CD4-positive, CD25-positive, alpha-beta regulatory T cell (primary cell): ENCODE results near the gene NAT16. TPM values are rescaled to one million over a fixed set of nuclear protein-coding genes. Genes with fewer than 3 reads are reported as not detected.
A peak's percentile ranks its signal among the peaks of the same experiment; 100 is the strongest.
"Not testable (repeated sequence)": the region's sequence is repeated elsewhere in the genome, so short reads cannot be mapped to it uniquely, and the experiment has no call there.

Experiments used
- ATAC-seq, 2 donors: fragments of 150-1000 bp; cut with Tn5 transposase; one replicate each; pipeline ENCODE4 v1.10.0; 2021; ENCODE audit warnings: low read depth in 2 of 2, moderate number of reproducible peaks in 2 of 2, moderate library complexity in 1 of 2
- DNase-seq, 3 donors: peaks; one replicate each; pipeline versions ENCODE4 v3.0.0 to v3.0.0-alpha.2; 2012 to 2022; ENCODE audit warnings: mixed read lengths in 1 of 3
- H3K27ac ChIP-seq: one replicate; pipeline ENCODE4 v1.7.0; 2013; ENCODE audit warnings: mild to moderate bottlenecking, low read length; ENCODE audit not compliant: insufficient read depth, poor library complexity, severe bottlenecking
- H3K27me3 ChIP-seq: one replicate; pipeline ENCODE4 v1.7.0; 2013; ENCODE audit warnings: low read length; ENCODE audit not compliant: control insufficient read depth, insufficient read depth
- H3K36me3 ChIP-seq: one replicate; pipeline ENCODE4 v1.7.0; 2013; ENCODE audit warnings: mild to moderate bottlenecking, low read length, moderate library complexity; ENCODE audit not compliant: control insufficient read depth, insufficient read depth
- H3K4me1 ChIP-seq: 2 replicates; pipeline ENCODE4 v1.7.0; 2013; ENCODE audit warnings: mild to moderate bottlenecking, low read length; ENCODE audit not compliant: insufficient read depth, control insufficient read depth, poor library complexity, severe bottlenecking
- H3K4me3 ChIP-seq: one replicate; pipeline ENCODE4 v1.7.0; 2013; ENCODE audit warnings: low read depth, mild to moderate bottlenecking, low read length, moderate library complexity
- H3K9me3 ChIP-seq, 2 experiments: 1 replicate in 1 of 2; 2 replicates in 1 of 2; pipeline ENCODE4 v1.7.0; 2013; ENCODE audit warnings: low read length in 2 of 2, mild to moderate bottlenecking in 1 of 2, moderate library complexity in 1 of 2; ENCODE audit not compliant: control insufficient read depth in 2 of 2
- H3K27ac Mint-ChIP-seq, 3 donors: one replicate each; pipeline ENCODE4 v1.8.0; 2020 to 2022; ENCODE audit warnings: mild to moderate bottlenecking in 3 of 3, mixed read lengths in 3 of 3, moderate library complexity in 2 of 3
- H3K27me3 Mint-ChIP-seq: one replicate; pipeline ENCODE4 v1.8.0; 2022; ENCODE audit warnings: mild to moderate bottlenecking, mixed read lengths
- H3K36me3 Mint-ChIP-seq: one replicate; pipeline ENCODE4 v1.8.0; 2020; ENCODE audit warnings: mixed read lengths
- H3K4me1 Mint-ChIP-seq, 4 donors: one replicate each; pipeline ENCODE4 v1.8.0; 2020 to 2022; ENCODE audit warnings: mixed read lengths in 4 of 4, mild to moderate bottlenecking in 1 of 4
- H3K4me3 Mint-ChIP-seq, 4 donors: one replicate each; pipeline ENCODE4 v1.8.0; 2020 to 2022; ENCODE audit warnings: mild to moderate bottlenecking in 4 of 4, mixed read lengths in 4 of 4, moderate library complexity in 3 of 4
- H3K9me3 Mint-ChIP-seq, 7 donors: one replicate each; pipeline ENCODE4 v1.8.0; 2020 to 2022; ENCODE audit warnings: mixed read lengths in 7 of 7, mild to moderate bottlenecking in 3 of 7, moderate library complexity in 2 of 7
- polyA plus RNA-seq, 4 donors: library from polyadenylated mRNA; unstranded; fragments of 300-500 nt; fragmentation: Illumina TruSeq; gene quantifications; one replicate each; pipeline ENCODE4 v1.2.3, GENCODE V29; 2021
- total RNA-seq: library from RNA; stranded (reverse); gene quantifications from one replicate; pipeline ENCODE4 v1.2.3, GENCODE V29; 2022

NAT16 gene
- total and polyA plus RNA-seq, 5 donors from 2014 or later: not detected

DNA sequence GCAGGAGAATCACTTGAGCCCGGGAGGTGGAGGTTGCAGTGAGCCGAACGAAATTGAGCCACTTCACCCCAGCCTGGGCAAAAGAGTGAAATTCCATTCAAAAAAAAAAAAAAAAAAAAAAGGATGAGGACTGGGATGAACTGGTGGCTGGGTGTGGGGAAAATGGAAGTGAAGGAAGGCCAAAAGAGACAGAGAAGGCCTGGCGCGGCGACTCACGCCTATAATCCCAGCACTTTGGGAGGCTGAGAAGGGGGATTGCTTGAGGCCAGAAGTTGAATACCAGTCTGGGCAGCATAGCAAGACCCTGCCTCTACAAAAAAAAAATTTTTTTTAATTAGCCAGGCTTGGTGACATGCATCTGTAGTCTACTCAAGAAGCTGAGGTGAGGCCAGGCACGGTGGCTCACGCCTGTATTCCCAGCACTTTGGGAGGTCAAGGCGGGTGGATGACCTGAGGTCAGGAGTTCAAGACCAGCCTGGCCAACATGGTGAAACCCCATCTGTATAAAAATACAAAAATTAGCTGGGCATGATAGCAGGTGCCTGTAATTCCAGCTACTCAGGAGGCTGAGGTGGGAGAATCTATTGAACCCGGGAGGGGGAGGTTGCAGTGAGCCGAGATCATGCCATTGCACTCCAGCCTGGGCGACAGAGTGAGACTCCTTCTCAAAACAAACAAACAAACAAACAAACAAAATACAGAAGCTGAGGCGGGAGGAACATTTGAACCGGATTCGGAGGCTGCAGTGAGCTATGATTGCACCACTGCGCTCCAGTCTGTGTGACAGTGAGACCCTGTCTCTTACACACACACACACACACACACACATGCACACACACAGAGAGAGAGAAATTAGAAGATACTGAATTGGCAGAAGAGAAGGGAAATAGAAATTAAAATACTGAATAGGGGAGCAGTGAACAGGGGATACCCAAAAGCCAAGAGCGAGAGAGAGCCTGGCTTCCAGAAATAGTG lies 47.2 kb downstream of the NAT16 start:
- peak overlapping the region in 1 of 3 donors; percentile 67 for H3K27ac Mint-ChIP-seq
- DNase-seq, H3K9me3 Mint-ChIP-seq, H3K36me3 Mint-ChIP-seq, ATAC-seq, H3K9me3 ChIP-seq, H3K4me3 ChIP-seq, H3K27ac ChIP-seq, H3K4me1 ChIP-seq, H3K36me3 ChIP-seq, H3K4me1 Mint-ChIP-seq, H3K27me3 ChIP-seq, H3K4me3 Mint-ChIP-seq: not testable (repeated sequence)
- H3K27me3 Mint-ChIP-seq: peaks cover 40% of the 10 kb centered on the region

DNA sequence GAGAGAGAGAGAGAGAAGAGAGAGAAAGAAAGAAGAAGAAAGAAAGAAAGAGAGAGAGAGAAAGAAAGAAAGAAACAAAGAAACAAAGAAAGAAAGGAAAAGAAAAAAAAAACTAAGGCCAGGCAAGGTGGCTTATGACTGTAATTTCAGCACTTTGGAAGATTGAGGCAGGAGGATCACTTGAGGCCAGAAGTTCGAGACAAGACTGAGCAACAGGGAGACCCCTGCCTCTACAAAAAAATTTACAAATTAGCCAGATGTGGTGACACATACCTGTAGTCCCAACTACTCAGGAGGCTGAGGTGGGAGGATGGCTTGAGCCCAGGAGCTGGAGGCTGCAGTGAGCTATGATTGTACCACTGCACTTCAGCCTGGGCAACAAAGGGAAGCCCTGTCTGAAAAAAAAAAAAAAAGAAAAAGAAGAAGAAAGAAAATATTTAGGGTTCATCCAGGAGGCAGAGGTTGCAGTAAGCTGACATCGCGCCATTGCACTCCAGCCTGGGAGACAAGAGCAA lies 50.4 kb downstream of the NAT16 start:
- Mint-ChIP-seq H3K4me3 (no peak overlapping the region), H3K27me3 (peaks cover 46% of the 10 kb centered on the region)

DNA sequence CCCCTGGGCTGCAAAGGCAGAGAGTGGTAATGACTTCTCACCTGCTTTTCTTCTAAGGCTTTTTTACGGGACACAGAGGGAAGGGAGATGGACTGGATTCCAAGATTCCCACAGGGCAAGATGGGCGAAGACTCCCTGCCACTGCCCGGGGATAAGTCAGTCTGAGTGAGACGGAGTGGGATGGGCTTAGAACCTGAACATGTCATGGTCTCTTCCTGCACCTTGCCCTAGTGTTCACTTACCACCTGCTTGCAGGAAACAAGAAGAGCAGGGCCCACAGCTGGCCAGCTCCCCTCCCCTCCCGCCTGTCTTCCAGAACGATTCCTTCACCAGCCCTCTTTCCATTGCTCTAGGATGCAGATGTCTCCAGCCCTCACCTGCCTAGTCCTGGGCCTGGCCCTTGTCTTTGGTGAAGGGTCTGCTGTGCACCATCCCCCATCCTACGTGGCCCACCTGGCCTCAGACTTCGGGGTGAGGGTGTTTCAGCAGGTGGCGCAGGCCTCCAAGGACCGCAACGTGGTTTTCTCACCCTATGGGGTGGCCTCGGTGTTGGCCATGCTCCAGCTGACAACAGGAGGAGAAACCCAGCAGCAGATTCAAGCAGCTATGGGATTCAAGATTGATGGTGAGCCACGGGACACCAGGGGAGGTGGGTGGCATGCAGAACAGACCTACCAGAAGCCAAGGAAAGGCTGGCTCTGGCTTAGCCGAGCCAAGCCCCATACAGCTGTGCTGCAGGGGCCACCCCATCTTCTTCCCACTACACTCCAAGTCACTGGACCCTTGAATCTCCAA lies 51.9 kb downstream of the NAT16 start:
- ATAC-seq (no peak), DNase-seq (no peak)
- no peaks in the 10 kb centered on the region for H3K36me3 Mint-ChIP-seq
- no peak overlapping the region for H3K4me3 ChIP-seq
- peaks cover 0 to 2% (median 0%) of the 10 kb centered on the region in 7 donors for H3K9me3 Mint-ChIP-seq
- no peaks in the 10 kb centered on the region for H3K9me3 ChIP-seq
- H3K36me3 ChIP-seq: no peaks in the 10 kb centered on the region
- no peak overlapping the region for H3K4me3 Mint-ChIP-seq
- H3K27ac ChIP-seq: no peak overlapping the region
- H3K27me3 ChIP-seq: peaks cover 9% of the 10 kb centered on the region
- peaks cover 0 to 25% (median 10%) of the 10 kb centered on the region in 4 donors for H3K4me1 Mint-ChIP-seq
- H3K27ac Mint-ChIP-seq: no peak overlapping the region
- peaks cover 42% of the 10 kb centered on the region for H3K27me3 Mint-ChIP-seq
- H3K4me1 ChIP-seq: peaks cover 10% of the 10 kb centered on the region

More for the DNA sequence above, 50.4 kb downstream of the NAT16 start:
- Mint-ChIP-seq H3K9me3 (peaks cover 0 to 2% (median 0%) of the 10 kb centered on the region in 7 donors), H3K4me1 (peaks cover 0 to 23% (median 9%) of the 10 kb centered on the region in 4 donors), H3K27ac (no peak overlapping the region), H3K36me3 (no peaks in the 10 kb centered on the region)
- DNase-seq (no peak), ATAC-seq (no peak)
- Histone ChIP-seq H3K4me3 (no peak overlapping the region), H3K4me1 (peaks cover 10% of the 10 kb centered on the region), H3K36me3 (no peaks in the 10 kb centered on the region), H3K9me3 (no peaks in the 10 kb centered on the region), H3K27ac (no peak overlapping the region), H3K27me3 (peaks cover 5% of the 10 kb centered on the region)

GRCh38 chr7:101127460-101128039 lies 52.5 kb downstream of the NAT16 start:
- Histone ChIP-seq H3K27me3 (peaks cover 11% of the 10 kb centered on the region), H3K36me3 (no peaks in the 10 kb centered on the region), H3K27ac (no peak overlapping the region), H3K4me3 (no peak overlapping the region), H3K4me1 (peaks cover 10% of the 10 kb centered on the region), H3K9me3 (no peaks in the 10 kb centered on the region)
- peaks cover 0 to 25% (median 10%) of the 10 kb centered on the region in 4 donors for H3K4me1 Mint-ChIP-seq
- peaks cover 0 to 2% (median 0%) of the 10 kb centered on the region in 7 donors for H3K9me3 Mint-ChIP-seq
- no peak for DNase-seq
- peak overlapping the region in 2 of 3 donors; percentile 38 to 76 for H3K27ac Mint-ChIP-seq
- H3K36me3 Mint-ChIP-seq: no peaks in the 10 kb centered on the region
- peak overlapping the region in 2 of 4 donors; percentile 33 to 79 for H3K4me3 Mint-ChIP-seq
- ATAC-seq: no peak
- peaks cover 49% of the 10 kb centered on the region for H3K27me3 Mint-ChIP-seq

DNA sequence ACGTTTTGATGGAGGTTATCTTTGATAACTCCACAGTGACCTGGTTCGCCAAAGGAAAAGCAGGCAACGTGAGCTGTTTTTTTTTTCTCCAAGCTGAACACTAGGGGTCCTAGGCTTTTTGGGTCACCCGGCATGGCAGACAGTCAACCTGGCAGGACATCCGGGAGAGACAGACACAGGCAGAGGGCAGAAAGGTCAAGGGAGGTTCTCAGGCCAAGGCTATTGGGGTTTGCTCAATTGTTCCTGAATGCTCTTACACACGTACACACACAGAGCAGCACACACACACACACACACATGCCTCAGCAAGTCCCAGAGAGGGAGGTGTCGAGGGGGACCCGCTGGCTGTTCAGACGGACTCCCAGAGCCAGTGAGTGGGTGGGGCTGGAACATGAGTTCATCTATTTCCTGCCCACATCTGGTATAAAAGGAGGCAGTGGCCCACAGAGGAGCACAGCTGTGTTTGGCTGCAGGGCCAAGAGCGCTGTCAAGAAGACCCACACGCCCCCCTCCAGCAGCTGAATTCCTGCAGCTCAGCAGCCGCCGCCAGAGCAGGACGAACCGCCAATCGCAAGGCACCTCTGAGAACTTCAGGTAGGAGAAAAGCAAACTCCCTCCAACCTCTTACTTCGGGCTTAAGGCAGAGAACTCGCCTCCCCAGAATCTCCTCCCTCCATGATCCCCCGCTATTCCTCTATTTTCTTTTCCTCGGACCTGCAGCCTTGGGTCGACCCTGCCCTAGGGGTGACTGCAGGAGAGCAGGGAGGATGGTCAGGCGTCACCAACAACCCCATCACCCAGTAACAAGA lies 53.2 kb downstream of the NAT16 start, which contains the start of gene SERPINE1:
TSS of gene SERPINE1 (plus strand) at position 454 of the 809 bp plus-strand sequence. CDS start 1,290 bp downstream, outside the sequence.
- H3K27me3 Mint-ChIP-seq: peaks cover 55% of the 10 kb centered on the region

GRCh38 chr7:101125989-101126650 lies 54.0 kb downstream of the NAT16 start:
- Histone ChIP-seq H3K36me3 (no peaks in the 10 kb centered on the region), H3K9me3 (no peaks in the 10 kb centered on the region), H3K27ac (no peak overlapping the region), H3K27me3 (peaks cover 12% of the 10 kb centered on the region), H3K4me1 (peaks cover 10% of the 10 kb centered on the region), H3K4me3 (peak overlapping the region; percentile 30)
- ATAC-seq (no peak), DNase-seq (no peak)
- Mint-ChIP-seq H3K4me3 (peak overlapping the region in 1 of 4 donors; percentile 7), H3K4me1 (peaks cover 0 to 25% (median 13%) of the 10 kb centered on the region in 4 donors), H3K36me3 (no peaks in the 10 kb centered on the region), H3K9me3 (peaks cover 0 to 2% (median 0%) of the 10 kb centered on the region in 7 donors), H3K27ac (no peak overlapping the region), H3K27me3 (peaks cover 59% of the 10 kb centered on the region)

More for the DNA sequence above, 53.2 kb downstream of the NAT16 start, which contains the start of gene SERPINE1:
- peaks cover 10% of the 10 kb centered on the region for H3K4me1 ChIP-seq
- DNase-seq (peak in 2 of 3 donors; percentile 21 to 78), ATAC-seq (peak; percentile 80 to 81)
- H3K27me3 ChIP-seq: peaks cover 12% of the 10 kb centered on the region
- H3K36me3 ChIP-seq: no peaks in the 10 kb centered on the region
- H3K4me3 ChIP-seq: peak within 1 kb of the TSS; percentile 30
- Mint-ChIP-seq H3K36me3 (no peaks in the 10 kb centered on the region), H3K4me1 (peaks cover 0 to 25% (median 12%) of the 10 kb centered on the region in 4 donors), H3K4me3 (peak within 1 kb of the TSS; percentile 7 to 79 (median 40)), H3K27ac (peak within 1 kb of the TSS in 2 of 3 donors; percentile 56 to 76), H3K9me3 (peaks cover 0 to 2% (median 0%) of the 10 kb centered on the region in 7 donors)
- H3K27ac ChIP-seq: no peak within 1 kb of the TSS
- no peaks in the 10 kb centered on the region for H3K9me3 ChIP-seq
